IPS-20b (cell line): ENCODE results near the gene DRICH1.
"Not testable (repeated sequence)": the region's sequence is repeated elsewhere in the genome, so short reads cannot be mapped to it uniquely, and the experiment has no call there.

ENCODE experiments used
- H3K27ac ChIP-seq: one replicate; pipeline ENCODE4 v1.5.1; 2013; ENCODE audit warnings: low read length
- H3K27me3 ChIP-seq: 2 replicates; pipeline ENCODE4 v1.6.1; 2013; ENCODE audit warnings: mild to moderate bottlenecking, low read length, inconsistent platforms; ENCODE audit not compliant: insufficient read depth
- H3K36me3 ChIP-seq: 2 replicates; pipeline ENCODE4 v1.6.1; 2013; ENCODE audit warnings: low read depth, mild to moderate bottlenecking, inconsistent platforms, low read length, moderate library complexity; ENCODE audit not compliant: insufficient read depth
- H3K4me1 ChIP-seq: 2 replicates; pipeline ENCODE4 v1.6.1; 2013; ENCODE audit warnings: mild to moderate bottlenecking, control low read depth, inconsistent platforms, low read length, moderate library complexity; ENCODE audit not compliant: insufficient read depth
- H3K4me3 ChIP-seq: 2 replicates; pipeline ENCODE4 v1.5.1; 2013; ENCODE audit warnings: mild to moderate bottlenecking, low read length, inconsistent platforms
- H3K9ac ChIP-seq: 2 replicates; pipeline ENCODE4 v1.6.1; 2013; ENCODE audit warnings: low read depth, mild to moderate bottlenecking, inconsistent platforms, low read length, moderate library complexity
- H3K9me3 ChIP-seq: 2 replicates; pipeline ENCODE4 v1.6.1; 2013; ENCODE audit warnings: mild to moderate bottlenecking, low read depth, low read length, inconsistent platforms; ENCODE audit not compliant: insufficient read depth

The DRICH1 gene, protein sequence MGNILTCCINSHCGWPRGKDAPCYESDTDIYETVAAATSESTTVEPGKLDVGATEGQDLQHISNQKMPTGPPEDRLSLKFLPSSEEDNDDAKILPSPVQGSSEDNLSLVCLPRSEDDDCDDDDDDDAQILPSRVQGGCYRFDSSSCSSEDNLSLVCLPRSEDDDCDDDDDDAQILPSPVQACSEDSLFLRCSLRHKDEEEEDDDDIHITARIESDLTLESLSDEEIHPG

GRCh38 chr22:23632178-23632577 lies at the start of gene DRICH1:
Gene DRICH1, minus strand, starts transcription at chr22:23632321. Its CDS starts 298 bp downstream, at chr22:23632023.
- no peak within 1 kb of the TSS for H3K27ac ChIP-seq
- H3K4me3 ChIP-seq, result no peak within 1 kb of the TSS
- H3K4me1 ChIP-seq, result no peaks in the 10 kb centered on the region
- H3K9me3 ChIP-seq, result no peaks in the 10 kb centered on the region
- no peaks in the 10 kb centered on the region for H3K36me3 ChIP-seq
- H3K9ac ChIP-seq, result no peak within 1 kb of the TSS
- no peaks in the 10 kb centered on the region for H3K27me3 ChIP-seq

GRCh38 chr22:23681026-23681809 lies 49.1 kb upstream of the DRICH1 start:
- Histone ChIP-seq H3K27me3 (no peaks in the 10 kb centered on the region), H3K9ac (no peak overlapping the region), H3K4me1 (no peaks in the 10 kb centered on the region)

GRCh38 chr22:23678133-23678532 lies 46.0 kb upstream of the DRICH1 start:
- H3K4me1 ChIP-seq, result no peaks in the 10 kb centered on the region
- H3K4me3 ChIP-seq, result no peak overlapping the region
- no peak overlapping the region for H3K27ac ChIP-seq
- H3K9me3 ChIP-seq, result no peaks in the 10 kb centered on the region
- H3K36me3 ChIP-seq, result peaks cover 19% of the 10 kb centered on the region
- no peak overlapping the region for H3K9ac ChIP-seq
- H3K27me3 ChIP-seq, result no peaks in the 10 kb centered on the region

More at GRCh38 chr22:23681026-23681809, 49.1 kb upstream of the DRICH1 start:
- Histone ChIP-seq H3K4me3 (no peak overlapping the region), H3K36me3 (peaks cover 27% of the 10 kb centered on the region), H3K9me3 (no peaks in the 10 kb centered on the region), H3K27ac (no peak overlapping the region)

- Histone ChIP-seq H3K36me3 (peaks cover 14% of the 10 kb centered on the region), H3K27ac (no peak overlapping the region), H3K4me1 (0 out of 2 replicates have a peak, but pooled peaks cover 4% of the 10 kb centered on the region), H3K9ac (no peak overlapping the region), H3K27me3 (no peaks in the 10 kb centered on the region), H3K4me3 (no peak overlapping the region), H3K9me3 (no peaks in the 10 kb centered on the region)
Measured at GRCh38 chr22:23677701-23677995, 45.5 kb upstream of the DRICH1 start.

DNA sequence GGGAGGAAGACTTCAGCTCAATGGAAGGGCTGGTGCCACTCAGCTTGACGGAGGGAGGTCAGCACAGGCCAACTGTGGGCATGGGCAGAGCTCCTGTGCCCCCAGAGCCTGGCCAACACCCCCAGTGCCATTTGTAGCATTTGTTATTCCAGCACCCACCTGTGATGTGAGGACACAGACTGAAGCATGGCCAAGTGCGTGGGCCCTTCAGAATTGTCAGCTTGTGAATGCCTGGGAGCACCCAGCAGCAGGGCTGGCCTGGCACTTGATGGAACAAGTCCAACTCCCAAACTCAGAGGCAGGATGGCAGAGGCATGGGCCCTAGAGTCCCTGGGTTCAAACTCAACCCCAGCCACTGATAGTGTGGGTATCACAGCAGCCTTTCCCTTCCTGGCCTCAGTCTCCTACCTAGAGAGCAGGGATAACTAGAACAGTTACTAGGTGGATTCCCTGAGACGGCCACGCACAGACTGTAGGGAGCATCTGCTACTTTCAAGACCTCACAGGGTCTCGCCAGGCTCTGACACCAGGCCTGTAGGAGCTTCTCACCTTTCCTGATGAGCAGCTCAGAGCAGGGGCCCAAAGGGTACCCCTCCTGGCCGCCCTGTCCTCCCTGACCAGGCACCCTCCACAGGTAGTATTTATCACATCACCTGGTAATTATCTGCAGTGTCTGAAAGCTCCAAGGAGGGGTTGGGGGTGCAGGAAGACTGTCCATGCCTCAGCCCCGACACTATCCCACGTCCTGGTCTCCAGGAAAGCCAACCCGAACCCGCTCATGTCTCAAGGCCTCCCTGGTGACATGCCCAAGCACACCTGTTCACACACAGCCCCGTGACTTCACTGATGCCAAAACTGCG lies 45.0 kb upstream of the DRICH1 start:
- H3K27ac ChIP-seq, H3K4me3 ChIP-seq, H3K27me3 ChIP-seq, H3K9ac ChIP-seq, H3K36me3 ChIP-seq, H3K4me1 ChIP-seq, H3K9me3 ChIP-seq: not testable (repeated sequence)

- Histone ChIP-seq H3K9me3 (no peaks in the 10 kb centered on the region), H3K9ac (no peak overlapping the region), H3K27ac (no peak overlapping the region), H3K4me3 (no peak overlapping the region), H3K27me3 (no peaks in the 10 kb centered on the region), H3K4me1 (0 out of 2 replicates have a peak, but pooled peaks cover 6% of the 10 kb centered on the region), H3K36me3 (no peaks in the 10 kb centered on the region; the same call in 1 of the 2 replicates)
Measured at GRCh38 chr22:23675502-23676415, 43.6 kb upstream of the DRICH1 start.

- H3K27me3 ChIP-seq, H3K9ac ChIP-seq, H3K4me3 ChIP-seq, H3K4me1 ChIP-seq, H3K9me3 ChIP-seq, H3K27ac ChIP-seq, H3K36me3 ChIP-seq: not testable (repeated sequence)
Measured at GRCh38 chr22:23674886-23675501, 42.9 kb upstream of the DRICH1 start.

DNA sequence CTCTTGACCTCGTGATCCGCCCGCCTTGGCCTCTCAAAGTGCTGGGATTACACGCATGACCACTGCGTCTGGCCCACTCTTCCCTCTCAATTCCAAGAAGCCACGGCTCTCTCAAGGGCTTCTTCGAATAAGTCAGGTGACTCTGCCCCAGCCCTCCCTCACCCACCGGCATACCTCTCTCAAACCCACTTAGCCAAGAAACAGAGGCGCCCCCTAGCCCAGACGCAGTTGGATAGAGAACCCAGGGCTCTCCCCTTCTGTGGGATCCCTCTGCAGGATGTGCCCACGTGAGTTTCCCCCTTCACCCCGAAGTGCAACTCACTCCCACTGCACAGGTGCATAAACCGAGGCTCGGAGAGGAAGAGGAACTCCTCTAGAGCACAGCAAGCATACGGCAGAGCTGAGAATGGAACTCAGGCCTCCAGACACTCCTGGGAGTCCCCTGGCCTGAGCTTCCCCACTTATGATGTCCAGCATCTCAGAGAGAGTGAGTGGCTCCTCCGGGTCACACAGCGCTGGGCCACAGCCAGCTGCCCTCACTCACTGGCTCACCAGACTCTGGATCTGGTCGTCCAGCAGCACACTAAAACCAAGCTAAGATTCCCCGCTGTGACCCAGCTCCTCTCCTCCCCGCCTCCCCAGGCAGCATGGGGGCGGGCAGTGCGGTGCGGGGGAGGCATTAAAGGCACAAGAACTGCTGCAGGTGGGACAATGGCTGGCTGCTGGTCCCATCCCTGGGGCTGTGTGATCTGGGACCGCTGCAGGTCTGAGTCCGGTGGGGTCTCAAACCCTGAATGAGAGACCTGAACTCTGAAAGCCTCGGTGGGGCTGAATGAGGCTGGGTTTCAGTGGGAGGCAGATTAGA lies 41.9 kb upstream of the DRICH1 start:
- H3K9ac ChIP-seq, result no peak overlapping the region
- no peaks in the 10 kb centered on the region for H3K27me3 ChIP-seq
- H3K4me1 ChIP-seq, result 0 out of 2 replicates have a peak, but pooled peaks cover 6% of the 10 kb centered on the region
- H3K4me3 ChIP-seq, result no peak overlapping the region
- no peak overlapping the region for H3K27ac ChIP-seq
- H3K9me3 ChIP-seq, result no peaks in the 10 kb centered on the region
- H3K36me3 ChIP-seq, result no peaks in the 10 kb centered on the region

- Histone ChIP-seq H3K4me1 (0 out of 2 replicates have a peak, but pooled peaks cover 6% of the 10 kb centered on the region), H3K36me3 (no peaks in the 10 kb centered on the region), H3K9me3 (no peaks in the 10 kb centered on the region), H3K4me3 (no peak overlapping the region), H3K9ac (no peak overlapping the region), H3K27ac (no peak overlapping the region), H3K27me3 (no peaks in the 10 kb centered on the region)
Measured at GRCh38 chr22:23673050-23673620, 41.0 kb upstream of the DRICH1 start.
